ENCODE measurements around the gene GRB7.

DNA sequence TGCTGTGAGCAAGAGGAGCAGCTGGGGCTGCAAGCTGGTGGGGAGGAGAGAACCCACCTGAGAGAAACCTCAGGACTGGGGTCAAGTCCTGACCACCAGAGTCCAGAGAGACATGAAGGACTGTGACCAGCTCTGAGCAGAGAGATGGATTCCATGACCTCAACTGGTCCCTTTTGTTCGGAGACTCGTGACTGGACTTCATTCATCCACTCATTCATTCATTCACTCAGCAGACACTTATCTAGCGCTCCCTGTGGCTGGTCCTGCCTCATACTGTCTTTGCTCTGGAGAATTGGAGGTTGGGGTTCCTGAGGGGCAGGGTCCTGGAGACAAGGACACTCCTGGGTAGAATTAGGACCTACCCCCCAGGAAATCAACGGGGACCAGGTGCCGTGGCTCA, 33.8 kb upstream of the GRB7 start:
- TF ChIP-seq TAF1 (IDR thresholded peaks at IDR 0.05; ENCODE audit: low read depth, low read length), result no peak
- no peak for TF ChIP-seq POLR2A (IDR thresholded peaks at IDR 0.05; ENCODE audit: low read depth, low read length)

Data from GM12891 (cell line).